Small intestine (tissue), 7 donors: ENCODE measurements around the gene KRT2. TPM values are rescaled to one million over a fixed set of nuclear protein-coding genes. Genes with fewer than 3 reads are reported as not detected.
A peak's percentile ranks its signal among the peaks of the same experiment; 100 is the strongest.

ENCODE experiments used
- DNase-seq, 2 donors: peaks; one replicate each; pipeline versions ENCODE4 v3.0.0 to v3.0.0-alpha.2; 2013
- FAIRE-seq: peaks from 2 replicates; lab custom pipeline; 2012; peaks lifted over from hg19 to GRCh38; lab: Jason Lieb, UNC
- H3K27ac ChIP-seq, 3 donors: one replicate each; pipeline ENCODE4 v1.5.1; 2013; ENCODE audit warnings: low read length in 2 of 3, mild to moderate bottlenecking in 2 of 3, control low read depth in 1 of 3, inconsistent platforms in 1 of 3, low read depth in 1 of 3, moderate library complexity in 1 of 3
- H3K27me3 ChIP-seq, 3 donors: one replicate each; pipeline ENCODE4 v1.6.1; 2013; ENCODE audit warnings: low read length in 3 of 3, inconsistent platforms in 1 of 3; ENCODE audit not compliant: control insufficient read depth in 3 of 3, insufficient read depth in 3 of 3
- H3K36me3 ChIP-seq, 3 donors: one replicate each; pipeline ENCODE4 v1.6.1; 2013; ENCODE audit warnings: low read length in 3 of 3, inconsistent platforms in 1 of 3, low read depth in 1 of 3, mild to moderate bottlenecking in 1 of 3, moderate library complexity in 1 of 3; ENCODE audit not compliant: control insufficient read depth in 3 of 3, insufficient read depth in 2 of 3
- H3K4me1 ChIP-seq, 3 donors: one replicate each; pipeline ENCODE4 v1.6.1; 2013; ENCODE audit warnings: low read length in 2 of 3, inconsistent platforms in 1 of 3, low read depth in 1 of 3, mild to moderate bottlenecking in 1 of 3, moderate library complexity in 1 of 3; ENCODE audit not compliant: control insufficient read depth in 3 of 3, insufficient read depth in 2 of 3
- H3K4me3 ChIP-seq, 3 donors: one replicate each; pipeline ENCODE4 v1.5.1; 2013; ENCODE audit warnings: low read length in 3 of 3, control low read depth in 1 of 3, inconsistent platforms in 1 of 3, low read depth in 1 of 3, mild to moderate bottlenecking in 1 of 3, moderate library complexity in 1 of 3
- H3K9me3 ChIP-seq, 2 donors: one replicate each; pipeline ENCODE4 v1.6.1; 2013; ENCODE audit warnings: low read depth in 1 of 2, low read length in 1 of 2; ENCODE audit not compliant: control insufficient read depth in 2 of 2, insufficient read depth in 1 of 2
- WGBS, 3 donors: extraction: QIAGEN DNeasy Blood & Tissue Kit; methylation state at CpG; one replicate each; pipeline ENCODE4 v1.1.7; 2013; 5-methylcytosine and 5-hydroxymethylcytosine counted together
- polyA plus RNA-seq, 4 donors: library from polyadenylated mRNA; stranded (reverse) in 3 of 4; unstranded in 1 of 4; fragments of 200-250 nt in 3 of 4; fragments of 120-200 nt in 1 of 4; gene quantifications; one replicate each; pipeline versions ENCODE4 v1.2.1 to v1.2.3, GENCODE V29; 2013
- donor health status: healthy with polysubstance abuse.
- donor health status: control.
- donor health status: control.
- donor health status: Bipolar disorder and iron deficiency.
- donor health status: healthy.

The KRT2 gene
- polyA plus RNA-seq, 4 donors = 1.1 to 2.2 (median 1.1) TPM; not detected in 1

- Histone ChIP-seq H3K4me1 (peaks cover 0 to 35% (median 15%) of the 10 kb centered on the region in 3 donors), H3K4me3 (no peak overlapping the region), H3K27ac (no peak overlapping the region), H3K36me3 (no peaks in the 10 kb centered on the region), H3K9me3 (no peaks in the 10 kb centered on the region), H3K27me3 (no peaks in the 10 kb centered on the region)
- 80 to 81% (median 81%) methylated on average over 3 of the region's 3 CpGs for WGBS, 3 donors
- DNase-seq (no peak), FAIRE-seq (no peak)
Observed at GRCh38 chr12:52660934-52661499, 9.0 kb upstream of the KRT2 start.

GRCh38 chr12:52659951-52660350 is 7.9 kb upstream of the KRT2 start:
- Histone ChIP-seq H3K9me3 (no peaks in the 10 kb centered on the region), H3K27me3 (no peaks in the 10 kb centered on the region), H3K4me1 (peaks cover 0 to 42% (median 20%) of the 10 kb centered on the region in 3 donors), H3K4me3 (no peak overlapping the region), H3K36me3 (no peaks in the 10 kb centered on the region), H3K27ac (no peak overlapping the region)
- DNase-seq = no peak
- 48 to 58% (median 50%) methylated on average over 4 of the region's 4 CpGs for WGBS, 3 donors
- no peak for FAIRE-seq

- Histone ChIP-seq H3K27me3 (no peaks in the 10 kb centered on the region), H3K4me3 (no peak overlapping the region), H3K4me1 (peaks cover 0 to 42% (median 20%) of the 10 kb centered on the region in 3 donors), H3K36me3 (no peaks in the 10 kb centered on the region), H3K9me3 (no peaks in the 10 kb centered on the region), H3K27ac (no peak overlapping the region)
- WGBS, 3 donors = 37 to 53% (median 46%) methylated on average over 7 of the region's 7 CpGs
- no peak for DNase-seq
- no peak for FAIRE-seq
Observed at GRCh38 chr12:52659395-52659794, 7.4 kb upstream of the KRT2 start.

GRCh38 chr12:52658196-52658595 is 6.2 kb upstream of the KRT2 start:
- no peaks in the 10 kb centered on the region for H3K27me3 ChIP-seq
- no peak overlapping the region for H3K4me3 ChIP-seq
- peaks cover 0 to 42% (median 20%) of the 10 kb centered on the region in 3 donors for H3K4me1 ChIP-seq
- 69 to 83% (median 70%) methylated on average over 4 of the region's 4 CpGs for WGBS, 3 donors
- no peaks in the 10 kb centered on the region for H3K36me3 ChIP-seq
- no peaks in the 10 kb centered on the region for H3K9me3 ChIP-seq
- FAIRE-seq (no peak), DNase-seq (no peak)
- no peak overlapping the region for H3K27ac ChIP-seq

- Histone ChIP-seq H3K27ac (peak overlapping the region; percentile 43 to 65 (median 60)), H3K4me3 (no peak overlapping the region), H3K4me1 (peaks cover 0 to 35% (median 20%) of the 10 kb centered on the region in 3 donors), H3K27me3 (no peaks in the 10 kb centered on the region), H3K9me3 (no peaks in the 10 kb centered on the region), H3K36me3 (no peaks in the 10 kb centered on the region)
- FAIRE-seq = peak; percentile 57
- peak; percentile 49 to 89 for DNase-seq
- 56 to 82% (median 57%) methylated on average over 6 of the region's 6 CpGs for WGBS, 3 donors
Observed at GRCh38 chr12:52657250-52657902, 5.4 kb upstream of the KRT2 start.

GRCh38 chr12:52656616-52657015 is 4.6 kb upstream of the KRT2 start:
- Histone ChIP-seq H3K9me3 (peaks cover 0 to 6% of the 10 kb centered on the region in 2 donors), H3K27me3 (no peaks in the 10 kb centered on the region), H3K36me3 (no peaks in the 10 kb centered on the region), H3K4me1 (peaks cover 0 to 28% (median 20%) of the 10 kb centered on the region in 3 donors), H3K4me3 (no peak overlapping the region), H3K27ac (peak overlapping the region; percentile 32 to 60 (median 37))
- no peak for FAIRE-seq
- 33 to 62% (median 46%) methylated on average over 4 of the region's 4 CpGs for WGBS, 3 donors
- peak in 1 of 2 donors; percentile 53 for DNase-seq

- DNase-seq (peak in 1 of 2 donors; percentile 14), FAIRE-seq (no peak)
- Histone ChIP-seq H3K27ac (peak overlapping the region in 1 of 3 donors; percentile 27), H3K9me3 (peaks cover 0 to 7% of the 10 kb centered on the region in 2 donors), H3K4me1 (peaks cover 0 to 27% (median 20%) of the 10 kb centered on the region in 3 donors), H3K4me3 (no peak overlapping the region), H3K36me3 (no peaks in the 10 kb centered on the region), H3K27me3 (no peaks in the 10 kb centered on the region)
- 17 to 52% (median 30%) methylated on average over 8 of the region's 8 CpGs for WGBS, 3 donors
Observed at GRCh38 chr12:52655720-52656124, 3.7 kb upstream of the KRT2 start.

- Histone ChIP-seq H3K9me3 (peaks cover 0 to 7% of the 10 kb centered on the region in 2 donors), H3K36me3 (no peaks in the 10 kb centered on the region), H3K27ac (peak overlapping the region in 1 of 3 donors; percentile 27), H3K27me3 (no peaks in the 10 kb centered on the region), H3K4me1 (peaks cover 0 to 27% (median 20%) of the 10 kb centered on the region in 3 donors), H3K4me3 (no peak overlapping the region)
- FAIRE-seq = no peak
- no peak for DNase-seq
- 36 to 55% (median 37%) methylated on average over 6 of the region's 6 CpGs for WGBS, 3 donors
Observed at GRCh38 chr12:52655251-52655650, 3.2 kb upstream of the KRT2 start.
